GM03348 (cell line): Measurements from ENCODE around the gene TKFC.
"Not testable (repeated sequence)": the region's sequence is repeated elsewhere in the genome, so short reads cannot be mapped to it uniquely, and the experiment has no call there.

Experiments
- DNase-seq: peaks from one replicate; pipeline ENCODE4 v3.0.0; 2012; ENCODE audit warnings: low spot score

TKFC gene

GRCh38 chr11:61368646-61369045 lies 35.6 kb downstream of the TKFC start:
- no peak for DNase-seq

- DNase-seq = peak; percentile 59
Observed at GRCh38 chr11:61369372-61370348, 36.6 kb downstream of the TKFC start.

GRCh38 chr11:61370349-61371005 lies 37.4 kb downstream of the TKFC start:
- no peak for DNase-seq

- DNase-seq = no peak
Observed at GRCh38 chr11:61372659-61373420, 39.8 kb downstream of the TKFC start.

GRCh38 chr11:61375761-61376108 lies 42.7 kb downstream of the TKFC start:
- DNase-seq = no peak

GRCh38 chr11:61377461-61378160 lies 44.6 kb downstream of the TKFC start:
- DNase-seq = peak; percentile 37

GRCh38 chr11:61378713-61379313 lies 45.8 kb downstream of the TKFC start:
- peak; percentile 91 for DNase-seq

GRCh38 chr11:61380884-61381283 lies 47.9 kb downstream of the TKFC start:
- no peak for DNase-seq

GRCh38 chr11:61383859-61384258 lies 50.8 kb downstream of the TKFC start:
- not testable (repeated sequence) for DNase-seq

- no peak for DNase-seq
Observed at GRCh38 chr11:61384271-61385242, 51.5 kb downstream of the TKFC start.

- DNase-seq = no peak
Observed at GRCh38 chr11:61390161-61390560, 57.1 kb downstream of the TKFC start.

GRCh38 chr11:61392981-61393595 lies 60.1 kb downstream of the TKFC start:
- DNase-seq = peak; percentile 33
